H9 (cell line): ENCODE measurements around the gene KRTAP10-9. TPM values are rescaled to one million over a fixed set of nuclear protein-coding genes. Genes with fewer than 3 reads are reported as not detected.

Source experiments
- DNase-seq: peaks from one replicate; pipeline ENCODE4 v3.0.0-alpha.2; 2017
- H2AFZ ChIP-seq: one replicate; pipeline ENCODE4 v1.6.1; 2013; ENCODE audit warnings: mild to moderate bottlenecking, low read length, control low read depth, moderate library complexity
- H2AK5ac ChIP-seq: 2 replicates; pipeline ENCODE4 v1.6.1; 2013; ENCODE audit warnings: low read length, control low read depth, mixed read lengths; ENCODE audit not compliant: insufficient read length
- H2BK120ac ChIP-seq: one replicate; pipeline ENCODE4 v1.6.1; 2013; ENCODE audit warnings: low read depth, mild to moderate bottlenecking, low read length, control low read depth, inconsistent platforms; ENCODE audit not compliant: poor library complexity, severe bottlenecking
- H2BK12ac ChIP-seq: 2 replicates; pipeline ENCODE4 v1.6.1; 2013; ENCODE audit warnings: low read length, control low read depth, mixed read lengths, low read depth; ENCODE audit not compliant: insufficient read length
- H2BK15ac ChIP-seq: 2 replicates; pipeline ENCODE4 v1.6.1; 2013; ENCODE audit warnings: low read depth, low read length, control low read depth
- H2BK20ac ChIP-seq: one replicate; pipeline ENCODE4 v1.6.1; 2013; ENCODE audit warnings: low read depth, mild to moderate bottlenecking, low read length, control low read depth, inconsistent platforms; ENCODE audit not compliant: poor library complexity, severe bottlenecking
- H2BK5ac ChIP-seq: 2 replicates; pipeline ENCODE4 v1.6.1; 2013; ENCODE audit warnings: low read length, control low read depth, mixed read lengths; ENCODE audit not compliant: insufficient read length
- H3K14ac ChIP-seq: 2 replicates; pipeline ENCODE4 v1.6.1; 2013; ENCODE audit warnings: low read length, control low read depth; ENCODE audit not compliant: insufficient read depth
- H3K18ac ChIP-seq: 2 replicates; pipeline ENCODE4 v1.6.1; 2013; ENCODE audit warnings: low read depth, mild to moderate bottlenecking, mixed read lengths, low read length, control low read depth; ENCODE audit not compliant: insufficient read length
- H3K23ac ChIP-seq: 2 replicates; pipeline ENCODE4 v1.6.1; 2013; ENCODE audit warnings: low read length, control low read depth, mixed read lengths, low read depth; ENCODE audit not compliant: insufficient read length
- H3K23me2 ChIP-seq: 2 replicates; pipeline ENCODE4 v1.6.1; 2013; ENCODE audit warnings: low read depth, mild to moderate bottlenecking, mixed read lengths, low read length, control low read depth; ENCODE audit not compliant: insufficient read length, poor library complexity, severe bottlenecking
- H3K27ac ChIP-seq: 2 replicates; pipeline ENCODE4 v1.5.1; 2013; ENCODE audit warnings: low read length, control low read depth, mixed read lengths, low read depth; ENCODE audit not compliant: insufficient read length
- H3K27me3 ChIP-seq: 2 replicates; pipeline ENCODE4 v1.6.1; 2013; ENCODE audit warnings: low read length, control low read depth, inconsistent platforms; ENCODE audit not compliant: insufficient read depth
- H3K4ac ChIP-seq: 2 replicates; pipeline ENCODE4 v1.6.1; 2013; ENCODE audit warnings: low read depth, mild to moderate bottlenecking, control low read depth, inconsistent platforms, low read length, moderate library complexity
- H3K4me1 ChIP-seq: 2 replicates; pipeline ENCODE4 v1.6.1; 2013; ENCODE audit warnings: low read length, control low read depth, inconsistent platforms; ENCODE audit not compliant: insufficient read depth
- H3K4me2 ChIP-seq: 2 replicates; pipeline ENCODE4 v1.6.1; 2013; ENCODE audit warnings: low read length, control low read depth, mixed read lengths; ENCODE audit not compliant: insufficient read length, insufficient read depth
- H3K56ac ChIP-seq: 2 replicates; pipeline ENCODE4 v1.6.1; 2013; ENCODE audit warnings: low read depth, mild to moderate bottlenecking, mixed read lengths, low read length, control low read depth; ENCODE audit not compliant: insufficient read length
- H3K79me1 ChIP-seq: 2 replicates; pipeline ENCODE4 v1.6.1; 2013; ENCODE audit warnings: low read depth, mild to moderate bottlenecking, moderate library complexity, low read length, control low read depth, inconsistent platforms; ENCODE audit not compliant: insufficient read depth, poor library complexity, severe bottlenecking
- H3K79me2 ChIP-seq: 2 replicates; pipeline ENCODE4 v1.6.1; 2013; ENCODE audit warnings: low read length, control low read depth, inconsistent platforms; ENCODE audit not compliant: insufficient read depth
- H3K9ac ChIP-seq: 2 replicates; pipeline ENCODE4 v1.6.1; 2013; ENCODE audit warnings: low read length, control low read depth, mixed read lengths; ENCODE audit not compliant: insufficient read length; ENCODE audit errors: extremely low read depth
- H3K9me3 ChIP-seq: one replicate; pipeline ENCODE4 v1.6.1; 2013; ENCODE audit warnings: low read depth, low read length, inconsistent platforms; ENCODE audit not compliant: control insufficient read depth
- H3T11ph ChIP-seq: one replicate; pipeline ENCODE4 v1.6.1; 2013; ENCODE audit warnings: mild to moderate bottlenecking, low read length, control low read depth, inconsistent platforms
- H4K20me1 ChIP-seq: one replicate; pipeline ENCODE4 v1.6.1; 2013; ENCODE audit not compliant: control insufficient read depth, insufficient read length, insufficient read depth
- H4K5ac ChIP-seq: 2 replicates; pipeline ENCODE4 v1.6.1; 2013; ENCODE audit warnings: low read depth, mild to moderate bottlenecking, mixed read lengths, low read length, control low read depth; ENCODE audit not compliant: insufficient read length
- H4K8ac ChIP-seq: replicated peaks from 2 replicates; pipeline ENCODE4 v1.6.1; 2013; ENCODE audit warnings: low read length, control low read depth, mixed read lengths, low read depth; ENCODE audit not compliant: insufficient read length
- H4K91ac ChIP-seq: 2 replicates; pipeline ENCODE4 v1.6.1; 2013; ENCODE audit warnings: low read depth, mild to moderate bottlenecking, moderate library complexity, mixed read lengths, low read length, control low read depth; ENCODE audit not compliant: insufficient read length
- H3K27ac Mint-ChIP-seq, 3 experiments: 2 replicates in 2 of 3; 3 replicates in 1 of 3; pipeline ENCODE4 v1.8.0; 2020 to 2021; ENCODE audit warnings: mixed read lengths in 3 of 3, mild to moderate bottlenecking in 1 of 3, moderate library complexity in 1 of 3
- H3K27me3 Mint-ChIP-seq: 2 replicates; pipeline ENCODE4 v1.8.0; 2021; ENCODE audit warnings: low read depth, mild to moderate bottlenecking, moderate library complexity, mixed read lengths
- H3K36me3 Mint-ChIP-seq, 3 experiments: 2 replicates in 2 of 3; 3 replicates in 1 of 3; pipeline ENCODE4 v1.8.0; 2020 to 2021; ENCODE audit warnings: low read depth in 3 of 3, mixed read lengths in 3 of 3; ENCODE audit not compliant: insufficient read depth in 1 of 3
- H3K4me1 Mint-ChIP-seq, 2 experiments: 2 replicates each; pipeline ENCODE4 v1.8.0; 2020; ENCODE audit warnings: mixed read lengths in 2 of 2
- H3K4me3 Mint-ChIP-seq, 2 experiments: 2 replicates in 1 of 2; 3 replicates in 1 of 2; pipeline ENCODE4 v1.8.0; 2020 to 2021; ENCODE audit warnings: mild to moderate bottlenecking in 2 of 2, mixed read lengths in 2 of 2, moderate library complexity in 1 of 2
- H3K9me3 Mint-ChIP-seq, 2 experiments: 2 replicates in 1 of 2; 3 replicates in 1 of 2; pipeline ENCODE4 v1.8.0; 2020; ENCODE audit warnings: mild to moderate bottlenecking in 2 of 2, mixed read lengths in 2 of 2, moderate library complexity in 1 of 2
- CTCF ChIP-seq: fragments of 200-600 bp; sonication (generic); conservative IDR thresholded peaks from 3 replicates; pipeline ENCODE4 v1.8.0; 2021; ENCODE audit warnings: antibody characterized with exemption, mild to moderate bottlenecking
- WGBS: extraction: QIAGEN DNeasy Blood & Tissue Kit; methylation state at CpG from one replicate; pipeline ENCODE4 v1.1.7; 2013; ENCODE audit warnings: missing lambda C conversion rate, low lambda C conversion rate, mixed read lengths; ENCODE audit not compliant: insufficient read length; ENCODE audit errors: extremely low coverage; 5-methylcytosine and 5-hydroxymethylcytosine counted together
- total RNA-seq: library from RNA; stranded (reverse); gene quantifications from 2 replicates; pipeline ENCODE4 v1.2.1, GENCODE V29; 2021

Gene KRTAP10-9
- total RNA-seq, 1 experiment from 2014 or later: not detected

- Histone ChIP-seq H3K79me2 (no peaks in the 10 kb centered on the region), H3K9me3 (no peaks in the 10 kb centered on the region), H2BK15ac (no peak overlapping the region), H3K18ac (no peak overlapping the region), H2AFZ (no peak overlapping the region), H4K20me1 (no peaks in the 10 kb centered on the region), H3K4me2 (no peak overlapping the region), H2BK5ac (no peak overlapping the region), H3K23ac (no peak overlapping the region), H3K79me1 (no peaks in the 10 kb centered on the region), H3T11ph (no peak overlapping the region), H3K56ac (no peak overlapping the region), H2BK20ac (no peak overlapping the region), H2BK12ac (no peak overlapping the region), H4K5ac (no peak overlapping the region), H2BK120ac (no peak overlapping the region), H4K91ac (no peak overlapping the region), H3K4me1 (no peaks in the 10 kb centered on the region), H4K8ac (no peak overlapping the region), H3K9ac (no peak overlapping the region), H3K4ac (no peak overlapping the region), H3K23me2 (no peaks in the 10 kb centered on the region), H3K27me3 (no peaks in the 10 kb centered on the region), H2AK5ac (no peak overlapping the region), H3K14ac (no peak overlapping the region), H3K27ac (no peak overlapping the region)
- WGBS: no CpG with 5 or more reads among the region's 3 CpGs
- H3K27me3 Mint-ChIP-seq: peaks cover 14% of the 10 kb centered on the region
- no peak for DNase-seq
- no peak overlapping the region for H3K4me3 Mint-ChIP-seq
- peaks cover 15 to 19% of the 10 kb centered on the region in 2 experiments for H3K4me1 Mint-ChIP-seq
- peaks cover 0 to 11% (median 0%) of the 10 kb centered on the region in 3 experiments; a peak in 4 of 7 replicates for H3K36me3 Mint-ChIP-seq
- peaks cover 4 to 14% of the 10 kb centered on the region in 2 experiments for H3K9me3 Mint-ChIP-seq
- H3K27ac Mint-ChIP-seq: no peak overlapping the region
- TF ChIP-seq CTCF: no peak
Measured at GRCh38 chr21:44585892-44586291, 41.0 kb upstream of the KRTAP10-9 start.
